B cell (primary cell): ENCODE data around the gene WWTR1. TPM values are rescaled to one million over a fixed set of nuclear protein-coding genes. Genes with fewer than 3 reads are reported as not detected.

Experiments used
- ATAC-seq: fragments of 200-7000 bp; cut with Tn5 transposase; one replicate; pipeline ENCODE4 v1.10.0; 2021; ENCODE audit warnings: low read depth, mild to moderate bottlenecking, moderate number of reproducible peaks, moderate library complexity
- CTCF ChIA-PET: fragments of 350-600 bp; sonication (Branson Sonifier 250); formaldehyde crosslinking; loops from one replicate; lab custom pipeline; 2021; ENCODE audit warnings: antibody characterized with exemption, inconsistent platforms; lab: Charles Lee
- POLR2A ChIA-PET: fragments of 350-600 bp; sonication (Branson Sonifier 250); formaldehyde crosslinking; loops from one replicate; lab custom pipeline; 2021; ENCODE audit warnings: antibody characterized with exemption; lab: Charles Lee
- DNase-seq: peaks from one replicate; pipeline ENCODE4 v3.0.0; 2013
- H2AFZ ChIP-seq: 2 replicates; pipeline ENCODE4 v1.6.1; 2012; ENCODE audit warnings: mild to moderate bottlenecking, low read depth, low read length; ENCODE audit not compliant: insufficient read depth, poor library complexity, severe bottlenecking
- H3K27ac ChIP-seq, 2 donors: 1 replicate in 1 of 2; 2 replicates in 1 of 2; pipeline ENCODE4 v1.5.1; 2012 to 2013; ENCODE audit warnings: low read length in 2 of 2, mild to moderate bottlenecking in 2 of 2, moderate library complexity in 1 of 2
- H3K27me3 ChIP-seq, 4 experiments: fragments of 200-600 bp in 1 of 4; sonication (generic) in 1 of 4; replicated peaks in 1 of 4; 1 replicate in 2 of 4; 2 replicates in 2 of 4; pipeline versions ENCODE4 v1.6.1 to v1.7.0; 2013 to 2016; ENCODE audit warnings: low read length in 3 of 4, mild to moderate bottlenecking in 2 of 4, mixed read lengths in 1 of 4, moderate library complexity in 1 of 4; ENCODE audit not compliant: insufficient read depth in 4 of 4, control insufficient read depth in 3 of 4; ENCODE audit errors: control extremely low read depth in 1 of 4
- H3K36me3 ChIP-seq, 2 experiments: replicated peaks in 1 of 2; 1 replicate in 1 of 2; 2 replicates in 1 of 2; pipeline versions ENCODE4 v1.6.1 to v1.7.1; 2013; ENCODE audit warnings: low read length in 1 of 2; ENCODE audit not compliant: insufficient read depth in 2 of 2, control insufficient read depth in 1 of 2; ENCODE audit errors: control extremely low read depth in 1 of 2, extremely low read depth in 1 of 2
- H3K4me1 ChIP-seq, 2 donors: fragments of 200-600 bp in 1 of 2; sonication (generic) in 1 of 2; 1 replicate in 1 of 2; 2 replicates in 1 of 2; pipeline versions ENCODE4 v1.5.1 to v1.6.1; 2013 to 2017; ENCODE audit warnings: low read length in 2 of 2; ENCODE audit not compliant: control insufficient read depth in 2 of 2, insufficient read depth in 2 of 2
- H3K4me2 ChIP-seq: replicated peaks from 2 replicates; pipeline ENCODE3; 2012; ENCODE audit warnings: mild to moderate bottlenecking, low read depth, low read length; ENCODE audit not compliant: poor library complexity, severe bottlenecking
- H3K4me3 ChIP-seq, 5 experiments: fragments of 200-600 bp in 1 of 5; sonication (generic) in 1 of 5; 1 replicate in 3 of 5; 2 replicates in 2 of 5; pipeline versions ENCODE4 v1.5.1 to v1.7.0; 2011 to 2016; ENCODE audit warnings: low read length in 4 of 5, mild to moderate bottlenecking in 4 of 5, low read depth in 2 of 5, control low read depth in 1 of 5, moderate library complexity in 1 of 5; ENCODE audit not compliant: insufficient read depth in 1 of 5; ENCODE audit errors: control extremely low read depth in 1 of 5, extremely low read depth in 1 of 5
- H3K79me2 ChIP-seq: fragments of 200-600 bp; sonication (generic); one replicate; pipeline ENCODE4 v1.6.0; 2016; ENCODE audit warnings: low read length; ENCODE audit not compliant: control insufficient read depth, insufficient read depth
- H3K9ac ChIP-seq: fragments of 200-600 bp; sonication (generic); 2 replicates; pipeline ENCODE4 v1.6.1; 2017; ENCODE audit warnings: mild to moderate bottlenecking, low read length, moderate library complexity
- H3K9me3 ChIP-seq, 3 donors: one replicate each; pipeline versions ENCODE4 v1.6.1 to v1.7.1; 2013; ENCODE audit warnings: low read length in 2 of 3; ENCODE audit not compliant: control insufficient read depth in 2 of 3, insufficient read depth in 1 of 3; ENCODE audit errors: control extremely low read depth in 1 of 3
- H4K20me1 ChIP-seq: 2 replicates; pipeline ENCODE4 v1.6.0; 2012; ENCODE audit warnings: mild to moderate bottlenecking, low read length; ENCODE audit not compliant: insufficient read depth, control insufficient read depth, poor library complexity, severe bottlenecking
- H3K27ac Mint-ChIP-seq: one replicate; pipeline ENCODE4 v1.8.0; 2021; ENCODE audit warnings: mixed read lengths
- H3K27me3 Mint-ChIP-seq: one replicate; pipeline ENCODE4 v1.8.0; 2021; ENCODE audit warnings: mixed read lengths
- H3K4me1 Mint-ChIP-seq: one replicate; pipeline ENCODE4 v1.8.0; 2021; ENCODE audit warnings: mixed read lengths
- H3K4me3 Mint-ChIP-seq: one replicate; pipeline ENCODE4 v1.8.0; 2021; ENCODE audit warnings: mixed read lengths
- H3K9me3 Mint-ChIP-seq: one replicate; pipeline ENCODE4 v1.8.0; 2022; ENCODE audit warnings: mixed read lengths; ENCODE audit not compliant: insufficient read depth
- CTCF ChIP-seq: fragments of 200-600 bp; IDR thresholded peaks from one replicate; pipeline ENCODE4 v1.8.0; 2022; ENCODE audit warnings: antibody characterized with exemption, mild to moderate bottlenecking
- EZH2 ChIP-seq: IDR thresholded peaks from 2 replicates; pipeline ENCODE4 v1.6.1; 2012; ENCODE audit warnings: borderline replicate concordance, low read depth, mild to moderate bottlenecking, moderate library complexity, low read length; ENCODE audit not compliant: insufficient read depth, poor library complexity, severe bottlenecking
- WGBS: methylation state at CpG from one replicate; pipeline ENCODE4 v1.1.5; 2013; ENCODE audit warnings: missing lambda C conversion rate; ENCODE audit not compliant: insufficient coverage; 5-methylcytosine and 5-hydroxymethylcytosine counted together
- intact Hi-C: fragments of 100-400 bp; cut with micrococcal nuclease; formaldehyde crosslinking; loops from one replicate; pipeline ENCODE4 v1.10.0; 2022
- polyA plus RNA-seq: library from polyadenylated mRNA; depleted of rRNA; stranded (reverse); fragments of >200 nt; gene quantifications from 2 replicates; pipeline ENCODE4 v1.2.3, GENCODE V29; 2012
- total RNA-seq, 2 donors: library from RNA; stranded (reverse); fragments of 120-200 nt in 1 of 2; gene quantifications; 1 replicate in 1 of 2; 2 replicates in 1 of 2; pipeline versions ENCODE4 v1.2.3 to v1.2.4, GENCODE V29; 2013 to 2022

WWTR1 gene
- total and polyA plus RNA-seq, 2 donors (not counting 1 experiment from before 2014, with no cell fraction given) = 0.79 to 2.3 TPM

GRCh38 chr3:149667576-149667975, 9.8 kb upstream of the WWTR1 start:
- H3K9ac ChIP-seq = no peak overlapping the region
- H3K4me2 ChIP-seq = no peak overlapping the region
- H3K4me3 Mint-ChIP-seq = no peak overlapping the region
- H4K20me1 ChIP-seq = no peaks in the 10 kb centered on the region
- peaks cover 37% of the 10 kb centered on the region for H3K27me3 Mint-ChIP-seq
- H3K27ac Mint-ChIP-seq = no peak overlapping the region
- POLR2A ChIA-PET = no interaction called here
- CTCF ChIA-PET = no interaction called here
- H3K4me1 ChIP-seq = no peaks in the 10 kb centered on the region
- peaks cover 2% of the 10 kb centered on the region for H3K4me1 Mint-ChIP-seq
- no peak overlapping the region for H3K4me3 ChIP-seq
- intact Hi-C loops = no loop called here
- WGBS = 77% methylated on average over 1 of the region's 2 CpGs
- H3K9me3 ChIP-seq = no peaks in the 10 kb centered on the region
- no peak overlapping the region for H3K27ac ChIP-seq
- DNase-seq (no peak), ATAC-seq (no peak)
- H2AFZ ChIP-seq = no peak overlapping the region
- no peaks in the 10 kb centered on the region for H3K36me3 ChIP-seq
- TF ChIP-seq EZH2 (no peak), CTCF (no peak)
- no peaks in the 10 kb centered on the region for H3K9me3 Mint-ChIP-seq
- H3K27me3 ChIP-seq = peaks cover 0 to 3% (median 1%) of the 10 kb centered on the region in 4 experiments
- no peaks in the 10 kb centered on the region for H3K79me2 ChIP-seq

GRCh38 chr3:149663966-149664365, 6.1 kb upstream of the WWTR1 start:
- H3K4me1 ChIP-seq = peaks cover under 1 to 2% of the 10 kb centered on the region in 2 donors
- DNase-seq = no peak
- no peak for TF ChIP-seq EZH2
- TF ChIP-seq CTCF = no peak
- Mint-ChIP-seq H3K4me1 (no peaks in the 10 kb centered on the region), H3K27me3 (peaks cover 49% of the 10 kb centered on the region), H3K4me3 (no peak overlapping the region), H3K9me3 (no peaks in the 10 kb centered on the region), H3K27ac (no peak overlapping the region)
- H4K20me1 ChIP-seq = no peaks in the 10 kb centered on the region
- POLR2A ChIA-PET = no interaction called here
- no peak for ATAC-seq
- H3K36me3 ChIP-seq = no peaks in the 10 kb centered on the region
- no peak overlapping the region for H3K9ac ChIP-seq
- peaks cover 0 to 20% (median 2%) of the 10 kb centered on the region in 4 experiments for H3K27me3 ChIP-seq
- H3K79me2 ChIP-seq = no peaks in the 10 kb centered on the region
- no peak overlapping the region for H3K4me3 ChIP-seq
- WGBS = 100% methylated on average over 1 of the region's 1 CpG
- intact Hi-C loops = no loop called here
- no peak overlapping the region for H2AFZ ChIP-seq
- H3K27ac ChIP-seq = no peak overlapping the region
- H3K4me2 ChIP-seq = no peak overlapping the region
- H3K9me3 ChIP-seq = no peaks in the 10 kb centered on the region
- CTCF ChIA-PET = no interaction called here
